Measurements from ENCODE around the gene PCMTD2. TPM values are rescaled to one million over a fixed set of nuclear protein-coding genes. Genes with fewer than 3 reads are reported as not detected.
A peak's percentile ranks its signal among the peaks of the same experiment; 100 is the strongest.
"Not testable (repeated sequence)": the region's sequence is repeated elsewhere in the genome, so short reads cannot be mapped to it uniquely, and the experiment has no call there.

PCMTD2 gene
- total and polyA plus RNA-seq, 2 donors from 2014 or later: 25.0 to 53.8 TPM

GRCh38 chr20:64315884-64316283, 60.3 kb downstream of the PCMTD2 start:
- H3K9me3 ChIP-seq (ENCODE audit: control insufficient read depth in 2 of 3, insufficient read depth in 1 of 3, low read length in 3 of 3); intact Hi-C loops (cut with DNase I); H3K27me3 ChIP-seq (ENCODE audit: control insufficient read depth, insufficient read depth, low read length); FAIRE-seq; H3K36me3 ChIP-seq (ENCODE audit: control insufficient read depth in 2 of 3, insufficient read depth in 3 of 3, low read length in 3 of 3); H3K4me3 ChIP-seq (ENCODE audit: low read length in 3 of 3); H3K27ac ChIP-seq (ENCODE audit: low read depth in 2 of 2, low read length in 2 of 2); H3K4me1 ChIP-seq (ENCODE audit: control insufficient read depth in 2 of 3, insufficient read depth in 2 of 3, low read depth in 1 of 3, low read length in 3 of 3); H3K9ac ChIP-seq (ENCODE audit: low read length in 3 of 3); DNase-seq: not testable (repeated sequence)

- intact Hi-C loops (cut with DNase I); H3K27me3 ChIP-seq (ENCODE audit: control insufficient read depth, insufficient read depth, low read length); H3K9ac ChIP-seq (ENCODE audit: low read length in 3 of 3); H3K4me3 ChIP-seq (ENCODE audit: low read length in 3 of 3); H3K9me3 ChIP-seq (ENCODE audit: control insufficient read depth in 2 of 3, insufficient read depth in 1 of 3, low read length in 3 of 3); H3K4me1 ChIP-seq (ENCODE audit: control insufficient read depth in 2 of 3, insufficient read depth in 2 of 3, low read depth in 1 of 3, low read length in 3 of 3); H3K36me3 ChIP-seq (ENCODE audit: control insufficient read depth in 2 of 3, insufficient read depth in 3 of 3, low read length in 3 of 3); H3K27ac ChIP-seq (ENCODE audit: low read depth in 2 of 2, low read length in 2 of 2); FAIRE-seq: not testable (repeated sequence)
- DNase-seq: peak in 2 of 5 donors; percentile 40 to 77
- TF ChIP-seq CTCF (IDR thresholded peaks at IDR 0.05; ENCODE audit: borderline replicate concordance, extremely low read depth, insufficient read depth): peak; percentile 5
Observed at GRCh38 chr20:64316415-64317083, 61.0 kb downstream of the PCMTD2 start.

GRCh38 chr20:64317331-64317730, 61.8 kb downstream of the PCMTD2 start:
- intact Hi-C loops (cut with DNase I); H3K9ac ChIP-seq (ENCODE audit: low read length in 3 of 3); DNase-seq; H3K27ac ChIP-seq (ENCODE audit: low read depth in 2 of 2, low read length in 2 of 2); H3K9me3 ChIP-seq (ENCODE audit: control insufficient read depth in 2 of 3, insufficient read depth in 1 of 3, low read length in 3 of 3); H3K36me3 ChIP-seq (ENCODE audit: control insufficient read depth in 2 of 3, insufficient read depth in 3 of 3, low read length in 3 of 3); FAIRE-seq; H3K4me3 ChIP-seq (ENCODE audit: low read length in 3 of 3); H3K4me1 ChIP-seq (ENCODE audit: control insufficient read depth in 2 of 3, insufficient read depth in 2 of 3, low read depth in 1 of 3, low read length in 3 of 3); H3K27me3 ChIP-seq (ENCODE audit: control insufficient read depth, insufficient read depth, low read length): not testable (repeated sequence)

- H3K9ac ChIP-seq (ENCODE audit: low read length in 3 of 3); H3K4me1 ChIP-seq (ENCODE audit: control insufficient read depth in 2 of 3, insufficient read depth in 2 of 3, low read depth in 1 of 3, low read length in 3 of 3); H3K36me3 ChIP-seq (ENCODE audit: control insufficient read depth in 2 of 3, insufficient read depth in 3 of 3, low read length in 3 of 3); FAIRE-seq; intact Hi-C loops (cut with DNase I); H3K27ac ChIP-seq (ENCODE audit: low read depth in 2 of 2, low read length in 2 of 2); DNase-seq; H3K9me3 ChIP-seq (ENCODE audit: control insufficient read depth in 2 of 3, insufficient read depth in 1 of 3, low read length in 3 of 3); H3K4me3 ChIP-seq (ENCODE audit: low read length in 3 of 3); H3K27me3 ChIP-seq (ENCODE audit: control insufficient read depth, insufficient read depth, low read length): not testable (repeated sequence)
Observed at GRCh38 chr20:64318056-64318455, 62.5 kb downstream of the PCMTD2 start.

- intact Hi-C loops (cut with DNase I); H3K9ac ChIP-seq (ENCODE audit: low read length in 3 of 3); H3K9me3 ChIP-seq (ENCODE audit: control insufficient read depth in 2 of 3, insufficient read depth in 1 of 3, low read length in 3 of 3); H3K36me3 ChIP-seq (ENCODE audit: control insufficient read depth in 2 of 3, insufficient read depth in 3 of 3, low read length in 3 of 3); H3K4me3 ChIP-seq (ENCODE audit: low read length in 3 of 3); H3K27me3 ChIP-seq (ENCODE audit: control insufficient read depth, insufficient read depth, low read length); FAIRE-seq; DNase-seq; H3K4me1 ChIP-seq (ENCODE audit: control insufficient read depth in 2 of 3, insufficient read depth in 2 of 3, low read depth in 1 of 3, low read length in 3 of 3); H3K27ac ChIP-seq (ENCODE audit: low read depth in 2 of 2, low read length in 2 of 2): not testable (repeated sequence)
Observed at GRCh38 chr20:64322031-64322789, 66.7 kb downstream of the PCMTD2 start.

Other genes with a start within 250 kb of the PCMTD2 start
- gene C20orf204, start 219.6 kb upstream of the PCMTD2 start, total RNA-seq: 2.4 TPM
- gene C20orf204, start 219.6 kb upstream of the PCMTD2 start, polyA plus RNA-seq (ENCODE audit: insufficient read depth, low read depth, low replicate concordance): 0.75 TPM
- 56.7 TPM for gene SOX18, start 206.1 kb upstream of the PCMTD2 start, total RNA-seq
- 36.5 TPM for gene SOX18, start 206.1 kb upstream of the PCMTD2 start, polyA plus RNA-seq (ENCODE audit: insufficient read depth, low read depth, low replicate concordance)
- gene TCEA2, start 192.6 kb upstream of the PCMTD2 start, total RNA-seq: 53.8 TPM
- 90.9 TPM for gene TCEA2, start 192.6 kb upstream of the PCMTD2 start, polyA plus RNA-seq (ENCODE audit: insufficient read depth, low read depth, low replicate concordance)
- 20.2 TPM for gene RGS19, start 176.2 kb upstream of the PCMTD2 start, total RNA-seq
- 6.8 TPM for gene RGS19, start 176.2 kb upstream of the PCMTD2 start, polyA plus RNA-seq (ENCODE audit: insufficient read depth, low read depth, low replicate concordance)
- gene OPRL1, start 175.7 kb upstream of the PCMTD2 start, total RNA-seq: 1.2 TPM
- 0.39 TPM for gene OPRL1, start 175.7 kb upstream of the PCMTD2 start, polyA plus RNA-seq (ENCODE audit: insufficient read depth, low read depth, low replicate concordance)
- gene LKAAEAR1, start 171.3 kb upstream of the PCMTD2 start, total RNA-seq: 0.31 TPM
- gene LKAAEAR1, start 171.3 kb upstream of the PCMTD2 start, polyA plus RNA-seq (ENCODE audit: insufficient read depth, low read depth, low replicate concordance): not detected
- gene NPBWR2, start 148.2 kb upstream of the PCMTD2 start, total RNA-seq: not detected
- not detected for gene NPBWR2, start 148.2 kb upstream of the PCMTD2 start, polyA plus RNA-seq (ENCODE audit: insufficient read depth, low read depth, low replicate concordance)
- not detected for gene MYT1, start 91.3 kb upstream of the PCMTD2 start, total RNA-seq
- not detected for gene MYT1, start 91.3 kb upstream of the PCMTD2 start, polyA plus RNA-seq (ENCODE audit: insufficient read depth, low read depth, low replicate concordance)

Data from kidney (tissue), 14 donors.